Left lung (tissue), 10 donors: ENCODE measurements around the gene SIM1. TPM values are rescaled to one million over a fixed set of nuclear protein-coding genes. Genes with fewer than 3 reads are reported as not detected.

Source experiments
- ATAC-seq: fragments of 200-7000 bp; cut with Tn5 transposase; one replicate; pipeline ENCODE4 v1.9.1; 2020; ENCODE audit warnings: moderate library complexity
- DNase-seq, 4 donors: peaks; one replicate each; pipeline ENCODE4 v3.0.0-alpha.2; 2013 to 2020
- H3K27ac ChIP-seq, 2 donors: fragments of 200-600 bp; sonication (generic) in 1 of 2; one replicate each; pipeline versions ENCODE4 v1.5.0 to v1.8.0; 2020 to 2021
- H3K27me3 ChIP-seq, 2 donors: fragments of 200-600 bp; sonication (generic) in 1 of 2; one replicate each; pipeline versions ENCODE4 v1.5.0 to v1.8.0; 2020 to 2021
- H3K36me3 ChIP-seq, 2 donors: fragments of 200-600 bp; sonication (generic) in 1 of 2; one replicate each; pipeline versions ENCODE4 v1.5.0 to v1.8.0; 2020 to 2021
- H3K4me1 ChIP-seq, 2 donors: fragments of 200-600 bp; one replicate each; pipeline ENCODE4 v1.8.0; 2021
- H3K4me3 ChIP-seq, 2 donors: fragments of 200-600 bp; sonication (generic) in 1 of 2; one replicate each; pipeline versions ENCODE4 v1.5.0 to v1.8.0; 2020 to 2021; ENCODE audit warnings: mild to moderate bottlenecking in 1 of 2
- H3K9me3 ChIP-seq, 2 donors: fragments of 200-600 bp; sonication (generic) in 1 of 2; one replicate each; pipeline versions ENCODE4 v1.5.0 to v1.8.0; 2020 to 2021
- CTCF ChIP-seq, 2 donors: fragments of 200-600 bp; sonication (generic) in 1 of 2; IDR thresholded peaks; one replicate each; pipeline versions ENCODE4 v1.5.0 to v1.8.0; 2021; ENCODE audit warnings: antibody characterized with exemption in 2 of 2
- intact Hi-C, 2 donors: fragments of 100-400 bp; cut with DNase I; formaldehyde crosslinking; loops; one replicate each; pipeline versions ENCODE4 v1.11.2 to v1.14.2; 2022
- polyA plus RNA-seq, 6 donors: library from polyadenylated mRNA; unstranded; fragments of 120-200 nt; gene quantifications; one replicate each; pipeline ENCODE4 v1.2.1, GENCODE V29; 2013; ENCODE audit not compliant: insufficient read length in 6 of 6
- total RNA-seq, 2 donors: library from RNA; stranded (reverse); fragmentation: NEBNext Ultra II Directional; extraction: Animal tissue kit (Norgen Biotek cat#: 25700); gene quantifications; one replicate each; pipeline ENCODE4 v1.2.1, GENCODE V29; 2021
- donor health status: DM: no; HTN: yes; CAD: no.
- donor health status: DM: no; HTN: no; CAD: no.

Gene SIM1
- total and polyA plus RNA-seq, 8 donors: 0.03 to 0.32 (median 0.08) TPM; not detected in 3

GRCh38 chr6:100490065-100490464 is 25.3 kb upstream of the SIM1 start:
- no peak for ATAC-seq
- intact Hi-C loops: no loop called here
- no peaks in the 10 kb centered on the region for H3K9me3 ChIP-seq
- no peak for TF ChIP-seq CTCF (IDR thresholded peaks at IDR 0.05)
- no peak overlapping the region for H3K27ac ChIP-seq
- H3K36me3 ChIP-seq: no peaks in the 10 kb centered on the region
- no peak overlapping the region for H3K4me3 ChIP-seq
- no peak for DNase-seq
- peaks cover 0 to 25% of the 10 kb centered on the region in 2 donors for H3K27me3 ChIP-seq
- no peaks in the 10 kb centered on the region for H3K4me1 ChIP-seq

GRCh38 chr6:100488244-100488643 is 23.5 kb upstream of the SIM1 start:
- no peaks in the 10 kb centered on the region for H3K36me3 ChIP-seq
- TF ChIP-seq CTCF (IDR thresholded peaks at IDR 0.05): no peak
- peaks cover 0 to 30% of the 10 kb centered on the region in 2 donors for H3K27me3 ChIP-seq
- intact Hi-C loops: no loop called here
- no peak overlapping the region for H3K27ac ChIP-seq
- ATAC-seq: no peak
- no peak for DNase-seq
- H3K9me3 ChIP-seq: no peaks in the 10 kb centered on the region
- H3K4me1 ChIP-seq: no peaks in the 10 kb centered on the region
- no peak overlapping the region for H3K4me3 ChIP-seq

DNA sequence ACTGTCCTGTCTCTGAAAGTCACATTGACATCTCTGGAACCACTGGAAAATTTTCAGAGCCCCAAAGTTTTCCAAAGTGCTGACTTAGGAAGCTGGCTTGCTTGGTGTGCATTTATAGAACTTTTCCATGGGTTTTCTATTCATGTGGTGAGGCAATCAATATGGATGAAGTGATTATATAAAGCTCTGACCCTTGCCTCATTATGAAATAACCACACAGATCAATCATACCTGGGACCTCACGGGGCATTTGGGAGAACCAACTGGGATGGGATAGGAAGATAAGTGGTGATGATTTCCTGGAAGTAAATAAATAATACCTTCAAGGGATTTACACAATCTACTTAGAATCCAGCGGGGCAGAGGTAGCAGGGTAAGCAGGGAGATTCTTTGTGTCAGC is 22.9 kb upstream of the SIM1 start:
- Histone ChIP-seq H3K4me3 (no peak overlapping the region), H3K27me3 (peaks cover 0 to 24% of the 10 kb centered on the region in 2 donors), H3K4me1 (no peaks in the 10 kb centered on the region), H3K36me3 (no peaks in the 10 kb centered on the region), H3K9me3 (no peaks in the 10 kb centered on the region), H3K27ac (no peak overlapping the region)
- intact Hi-C loops: no loop called here
- DNase-seq: no peak
- no peak for TF ChIP-seq CTCF (IDR thresholded peaks at IDR 0.05)
- no peak for ATAC-seq

GRCh38 chr6:100485268-100485667 is 20.5 kb upstream of the SIM1 start:
- no peak overlapping the region for H3K27ac ChIP-seq
- no peaks in the 10 kb centered on the region for H3K4me1 ChIP-seq
- H3K4me3 ChIP-seq: no peak overlapping the region
- no peak for TF ChIP-seq CTCF (IDR thresholded peaks at IDR 0.05)
- H3K27me3 ChIP-seq: peaks cover 0 to 17% of the 10 kb centered on the region in 2 donors
- H3K36me3 ChIP-seq: no peaks in the 10 kb centered on the region
- ATAC-seq (no peak), DNase-seq (no peak)
- no peaks in the 10 kb centered on the region for H3K9me3 ChIP-seq
- intact Hi-C loops: no loop called here

DNA sequence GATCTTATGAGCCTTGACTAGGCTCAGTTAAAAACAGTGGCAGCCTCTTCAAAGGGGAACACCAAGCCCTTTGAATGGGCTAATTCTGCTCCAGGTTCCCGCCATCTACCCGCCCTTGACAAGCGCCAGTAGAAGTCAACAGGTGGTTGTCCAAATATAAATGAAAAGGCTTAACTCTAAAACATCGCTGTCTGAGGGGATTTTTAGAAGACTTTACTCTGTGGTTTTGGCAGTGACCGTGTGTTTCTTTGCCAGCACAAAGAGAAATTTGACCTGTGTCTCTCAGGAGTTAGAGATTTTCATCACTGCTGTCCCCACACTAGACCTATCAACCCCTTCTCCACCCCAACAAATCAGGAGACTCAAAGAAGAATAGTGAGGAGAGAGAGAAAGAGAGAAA is 19.8 kb upstream of the SIM1 start:
- intact Hi-C loops: no loop called here
- ATAC-seq: no peak
- no peak for TF ChIP-seq CTCF (IDR thresholded peaks at IDR 0.05)

More for the DNA sequence above, 19.8 kb upstream of the SIM1 start:
- Histone ChIP-seq H3K4me1 (no peaks in the 10 kb centered on the region), H3K36me3 (no peaks in the 10 kb centered on the region), H3K27ac (no peak overlapping the region), H3K4me3 (no peak overlapping the region), H3K27me3 (peaks cover 0 to 12% of the 10 kb centered on the region in 2 donors), H3K9me3 (no peaks in the 10 kb centered on the region)
- DNase-seq: no peak
